Kidney capillary endothelial cell (primary cell): ENCODE results near the gene FECH.
"Not testable (repeated sequence)": the region's sequence is repeated elsewhere in the genome, so short reads cannot be mapped to it uniquely, and the experiment has no call there.

Experiments
- DNase-seq: peaks from one replicate; pipeline ENCODE4 v3.0.0-alpha.2; 2018; ENCODE audit warnings: low spot score

The FECH gene

DNA sequence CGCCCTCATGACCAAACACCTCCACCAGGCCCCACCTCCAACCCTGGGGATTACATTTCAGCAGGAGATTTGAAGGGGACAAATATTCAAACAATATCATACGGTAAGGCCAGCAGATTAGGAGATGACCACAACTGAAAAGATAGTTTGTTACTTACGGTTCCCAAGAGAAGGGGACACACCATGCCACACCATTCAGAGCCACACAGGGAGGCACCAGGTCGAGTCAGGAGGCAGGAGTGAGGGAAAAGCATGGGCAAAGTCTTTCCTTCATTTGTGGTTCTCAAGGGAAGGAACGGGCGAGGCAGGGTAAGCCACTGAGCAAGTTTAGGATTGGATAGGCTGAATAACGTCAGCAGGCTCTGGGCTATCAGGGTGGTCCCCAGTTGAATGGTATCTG, 57.4 kb downstream of the FECH start:
- no peak for DNase-seq

DNA sequence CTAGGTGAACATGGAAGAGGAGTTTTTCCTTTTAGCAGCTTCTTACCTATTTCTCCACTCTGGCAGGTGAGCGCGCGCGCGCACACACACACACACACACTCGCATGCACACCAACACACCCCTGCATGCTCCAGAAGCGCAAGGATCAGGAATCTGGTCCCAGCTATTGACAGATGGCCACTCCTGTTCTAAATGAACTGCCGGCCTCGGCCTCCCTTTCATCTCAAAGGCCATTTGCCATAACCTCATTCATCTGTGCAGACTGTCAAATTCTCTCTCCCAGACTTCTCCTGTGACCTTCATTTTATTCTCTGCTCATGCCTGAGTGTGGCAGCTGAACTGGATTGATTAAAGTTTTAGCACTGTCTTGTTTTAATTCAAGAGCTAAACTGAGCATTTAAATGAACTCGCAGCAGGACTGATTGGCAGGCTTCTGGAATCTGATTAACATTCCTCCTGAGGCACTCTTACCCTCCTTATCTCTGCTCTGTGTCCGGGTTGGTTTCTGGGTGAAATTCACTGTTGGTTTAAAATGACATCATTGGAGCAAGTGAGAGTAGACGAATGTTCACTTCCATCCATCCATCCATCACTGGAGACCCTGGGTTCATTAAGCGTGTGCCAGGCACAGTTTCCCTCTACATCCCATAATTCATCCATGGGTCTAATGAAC, 58.8 kb downstream of the FECH start:
- no peak for DNase-seq

DNA sequence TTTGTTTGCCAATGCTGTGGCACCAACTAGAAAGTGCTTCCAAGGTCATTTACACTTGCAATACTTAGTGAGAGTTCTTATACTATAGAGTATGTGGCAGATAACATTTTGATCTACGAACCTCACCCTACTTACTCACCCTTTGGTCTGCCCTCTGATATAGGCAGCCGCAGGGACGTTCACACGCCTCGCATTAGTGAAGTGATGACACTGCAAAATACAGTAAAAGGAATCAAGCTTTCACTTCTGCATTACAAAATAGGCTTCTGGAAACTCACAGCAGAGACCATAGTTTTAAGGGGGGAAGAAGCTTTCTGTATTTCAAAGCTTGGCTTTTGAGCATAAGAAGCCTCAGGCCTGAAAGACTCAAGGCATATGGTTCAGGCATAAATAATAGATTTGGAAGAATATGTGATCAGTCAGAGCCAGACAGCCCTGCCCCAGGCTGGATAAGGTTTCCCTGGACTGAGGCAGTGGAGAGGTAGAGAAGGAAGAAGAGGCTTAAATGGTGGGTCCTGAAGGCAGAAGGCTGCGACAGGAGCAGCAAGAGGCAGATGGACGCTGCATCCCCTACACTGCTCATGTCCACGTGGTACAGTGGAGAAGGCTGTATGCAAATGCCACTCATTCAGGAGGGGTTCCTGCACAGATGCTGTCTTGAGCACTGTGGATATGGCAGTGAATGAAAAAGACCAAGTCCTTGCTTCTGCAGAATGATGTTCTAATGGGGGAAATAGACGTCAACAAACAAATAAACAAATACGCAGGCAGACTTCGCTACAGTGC, 63.1 kb downstream of the FECH start:
- DNase-seq, result no peak

DNA sequence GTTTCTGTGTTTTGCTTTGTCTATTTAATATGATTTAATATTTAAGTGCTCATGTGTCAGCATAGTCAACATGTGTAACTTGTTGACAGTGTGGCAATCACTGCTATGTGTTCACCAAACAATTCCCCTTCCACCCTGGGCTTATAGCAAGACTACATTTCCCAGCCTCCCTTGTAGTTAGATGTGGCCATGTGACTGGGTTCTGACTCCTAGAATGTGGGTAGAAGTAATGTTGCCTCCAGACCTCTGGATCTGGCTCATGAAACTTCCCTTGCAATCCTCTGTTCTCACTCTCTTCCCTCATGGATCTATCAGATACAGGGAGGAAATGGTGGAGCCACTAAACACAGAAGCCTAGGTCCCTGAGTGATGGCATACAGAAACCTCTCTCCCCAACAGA, 64.2 kb downstream of the FECH start:
- not testable (repeated sequence) for DNase-seq

DNA sequence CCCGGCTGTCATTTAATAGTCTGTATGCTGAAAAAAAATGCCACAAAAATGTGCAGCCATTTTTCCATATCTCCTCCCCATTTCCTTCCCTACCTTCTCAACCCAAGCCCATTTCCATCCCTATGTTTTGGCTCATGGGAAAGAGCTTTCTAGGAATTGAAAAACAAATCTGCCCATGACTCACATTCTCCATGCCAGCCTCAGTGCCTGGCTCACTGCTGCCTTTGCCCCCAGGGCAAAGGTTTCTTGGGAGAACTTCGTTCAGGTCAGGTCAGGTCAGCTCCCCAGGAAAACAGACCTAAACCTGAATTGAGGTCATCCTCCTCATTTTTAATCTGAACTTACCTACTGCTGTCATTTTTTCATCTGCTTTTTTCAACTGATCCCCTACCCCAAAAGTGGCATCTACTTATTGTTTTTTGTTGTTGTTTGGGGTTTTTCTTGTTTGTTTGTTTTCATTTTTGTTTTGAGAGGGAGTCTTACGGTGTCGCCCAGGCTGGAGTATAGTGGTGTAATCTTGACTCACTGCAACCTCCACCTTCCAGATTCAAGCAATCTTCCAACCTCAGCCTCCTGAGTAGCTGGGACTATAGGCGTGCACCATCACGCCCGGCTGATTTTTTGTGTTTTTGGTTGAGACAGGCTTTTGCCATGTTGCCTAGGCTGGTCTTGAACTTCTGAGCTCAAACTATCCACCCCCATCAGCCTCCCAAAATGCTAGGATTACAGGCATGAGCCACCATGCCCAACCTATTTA, 66.7 kb downstream of the FECH start:
- DNase-seq, result no peak

DNA sequence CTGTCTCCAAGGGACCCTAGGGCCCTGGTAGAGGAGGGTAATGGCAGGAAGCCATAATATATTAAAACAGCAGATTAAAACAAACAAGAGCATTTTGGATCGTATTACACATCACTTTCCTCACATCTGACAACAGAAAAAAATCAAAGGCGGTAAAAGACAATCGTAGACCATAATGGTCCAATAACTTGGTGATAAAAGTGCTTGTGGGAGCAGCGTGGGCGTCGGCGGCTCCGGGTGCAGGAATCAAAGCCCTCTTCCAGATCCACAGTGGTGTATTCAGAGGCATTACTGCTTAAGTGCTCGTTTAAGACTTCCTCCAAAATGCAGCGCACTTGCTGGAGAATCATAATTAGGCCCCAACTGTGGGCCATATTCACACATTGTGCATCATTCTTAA, 68.0 kb downstream of the FECH start:
- no peak for DNase-seq

DNA sequence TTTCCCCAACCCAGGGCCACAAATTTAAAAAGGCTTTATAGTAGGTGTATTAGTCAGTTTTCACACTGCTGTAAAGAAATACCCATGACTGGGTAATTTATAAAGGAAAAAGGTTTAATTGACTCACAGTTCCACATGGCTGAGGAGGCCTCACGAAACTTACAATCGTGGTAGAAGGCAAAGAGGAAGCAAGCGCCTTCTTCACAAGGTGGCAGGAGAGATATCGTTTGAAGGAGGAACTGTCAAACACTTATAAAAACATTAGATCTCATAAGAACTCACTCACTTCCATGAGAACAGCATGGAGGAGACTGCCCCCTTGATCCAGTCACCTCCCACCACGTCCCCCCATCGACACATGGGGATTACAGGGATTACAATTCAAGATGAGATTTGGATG, 70.4 kb downstream of the FECH start:
- DNase-seq, result no peak

DNA sequence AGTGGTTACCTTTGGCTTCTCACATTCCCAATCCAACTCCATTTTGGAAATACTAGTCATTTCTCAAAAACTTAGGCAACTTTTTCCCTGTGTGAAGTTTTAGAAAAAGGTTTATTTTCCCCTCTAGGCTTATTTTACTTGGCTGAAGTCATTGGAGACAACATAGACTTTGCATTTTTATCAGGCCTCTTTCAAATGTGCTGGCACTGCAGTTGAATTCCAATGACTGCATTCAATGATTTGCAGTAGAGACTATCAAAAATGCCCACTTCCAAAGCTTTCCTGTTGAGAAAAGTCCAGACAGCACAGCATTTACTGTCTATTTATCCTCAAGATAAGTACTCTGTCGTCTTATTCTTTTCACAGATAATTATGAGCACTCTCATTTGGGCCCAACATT, 81.3 kb downstream of the FECH start:
- no peak for DNase-seq

DNA sequence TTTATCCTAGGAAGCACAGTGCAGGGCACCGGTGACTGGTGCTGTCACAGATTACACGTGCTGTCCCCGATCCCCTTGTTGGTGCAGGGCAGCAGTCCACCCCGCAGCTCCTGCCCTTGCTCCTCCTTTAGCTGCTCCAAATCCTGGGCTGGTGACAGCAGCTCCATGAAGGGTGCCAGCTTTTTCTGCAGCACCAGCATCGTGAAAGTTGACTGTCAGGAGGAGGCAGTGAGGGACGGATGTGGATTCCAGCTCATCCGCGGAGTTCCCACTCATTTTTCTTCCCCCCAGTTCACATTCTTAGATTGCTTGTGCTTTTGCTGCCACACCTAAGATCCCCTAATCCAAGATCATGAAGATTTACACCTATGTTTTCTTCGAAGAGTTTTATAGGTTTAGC, 83.9 kb downstream of the FECH start:
- DNase-seq, result no peak

DNA sequence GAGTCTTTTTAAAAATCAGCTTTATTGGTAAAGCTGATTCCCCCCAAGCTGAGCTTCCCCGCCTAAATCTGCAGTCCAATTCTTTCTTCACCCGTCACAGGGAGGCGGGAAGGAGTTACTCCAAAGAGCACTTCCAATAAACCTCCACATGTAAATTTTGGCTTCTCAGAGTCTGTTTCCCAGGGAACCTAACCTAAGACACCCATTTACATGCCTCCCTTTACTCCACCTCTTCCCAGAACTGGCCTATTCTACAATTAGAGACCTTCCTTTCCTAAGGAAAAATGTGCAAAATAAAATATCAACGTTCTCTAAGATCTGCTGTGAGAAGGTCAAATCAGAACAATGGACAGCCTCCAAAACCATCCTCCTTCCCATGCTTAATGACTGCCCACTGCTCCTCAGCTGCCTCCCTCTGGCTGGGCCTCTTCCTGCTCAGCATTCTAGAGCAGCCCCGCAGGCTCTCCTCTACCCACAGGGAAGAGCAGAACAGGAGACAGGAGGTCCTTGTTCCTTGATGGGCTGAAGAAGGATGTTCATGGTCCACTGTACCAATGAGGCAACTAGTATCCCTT, 87.7 kb downstream of the FECH start:
- no peak for DNase-seq
